NB4 (cell line): ENCODE results near the gene LAIR1.

Experiments
- CTCF ChIP-seq: IDR thresholded peaks from one replicate; pipeline ENCODE4 v1.5.1; 2012; ENCODE audit warnings: low read depth, low read length
- POLR2A ChIP-seq: IDR thresholded peaks from 2 replicates; pipeline ENCODE4 v1.6.1; 2011; ENCODE audit warnings: mild to moderate bottlenecking; ENCODE audit not compliant: insufficient read length; ENCODE audit errors: extremely low read depth

- TF ChIP-seq CTCF = no peak
- TF ChIP-seq POLR2A = no peak
Observed at GRCh38 chr19:54319049-54319448, 45.7 kb downstream of the LAIR1 start.
